Measurements from ENCODE around the gene LST1.

The LST1 gene

GRCh38 chr6:31586008-31586407 is at the start of gene LST1:
Gene LST1 (plus strand): TSS chr6:31586277. CDS start chr6:31587300, 1,023 bp downstream.
- DNase-seq, result no peak

- no peak for DNase-seq
Observed at GRCh38 chr6:31538805-31539400, 47.2 kb upstream of the LST1 start.

GRCh38 chr6:31540640-31541039 is 45.4 kb upstream of the LST1 start:
- DNase-seq, result no peak

GRCh38 chr6:31541059-31541657 is 44.9 kb upstream of the LST1 start:
- DNase-seq, result peak; percentile 48

- DNase-seq, result peak; percentile 87
Observed at GRCh38 chr6:31541658-31542521, 44.2 kb upstream of the LST1 start, which contains the start of gene DDX39B. Gene DDX39B (minus strand): TSS chr6:31542003. CDS start chr6:31540532, 1,471 bp downstream.

- DNase-seq, result no peak
Observed at GRCh38 chr6:31543639-31544038, 42.4 kb upstream of the LST1 start.

GRCh38 chr6:31544676-31545075 is 41.4 kb upstream of the LST1 start:
- no peak for DNase-seq

GRCh38 chr6:31545291-31545690 is 40.8 kb upstream of the LST1 start:
- DNase-seq, result no peak

- DNase-seq, result peak; percentile 78
Observed at GRCh38 chr6:31546339-31546957, 39.6 kb upstream of the LST1 start, which contains the start of gene ATP6V1G2. Gene ATP6V1G2 (minus strand): TSS chr6:31546608. CDS start chr6:31546559, 49 bp downstream.

- peak; percentile 83 for DNase-seq
Observed at GRCh38 chr6:31546958-31547726, 38.9 kb upstream of the LST1 start, which contains the start of gene NFKBIL1. Gene NFKBIL1 (plus strand): TSS chr6:31547608. CDS start chr6:31547695, 87 bp downstream.

- DNase-seq, result no peak
Observed at GRCh38 chr6:31547727-31548543, 38.1 kb upstream of the LST1 start.

GRCh38 chr6:31548544-31548873 is 37.6 kb upstream of the LST1 start:
- DNase-seq, result no peak

- DNase-seq, result peak; percentile 57
Observed at GRCh38 chr6:31551371-31551770, 34.7 kb upstream of the LST1 start.

- DNase-seq, result no peak
Observed at GRCh38 chr6:31556307-31556706, 29.8 kb upstream of the LST1 start.

GRCh38 chr6:31557443-31558317 is 28.4 kb upstream of the LST1 start:
- DNase-seq, result no peak

GRCh38 chr6:31558318-31558625 is 27.8 kb upstream of the LST1 start:
- no peak for DNase-seq

GRCh38 chr6:31558631-31559500 is 27.2 kb upstream of the LST1 start:
- peak; percentile 67 for DNase-seq

GRCh38 chr6:31559606-31559957 is 26.5 kb upstream of the LST1 start:
- DNase-seq, result no peak

- peak; percentile 42 for DNase-seq
Observed at GRCh38 chr6:31559958-31560696, 25.9 kb upstream of the LST1 start.
